Esophagus mucosa (tissue), 1 donor: ENCODE results near the gene DCT. TPM values are rescaled to one million over a fixed set of nuclear protein-coding genes. Genes with fewer than 3 reads are reported as not detected.

Experiments
- ATAC-seq: fragments of 200-7000 bp; cut with Tn5 transposase; one replicate; pipeline ENCODE4 v1.9.1; 2020
- total RNA-seq: library from RNA; stranded (reverse); gene quantifications from one replicate; pipeline ENCODE4 v1.2.4, GENCODE V29; 2023
- donor health status: DM: yes; HTN: yes; CAD: no.

The DCT gene
- total RNA-seq, 1 donor from 2014 or later, result not detected

GRCh38 chr13:94390881-94391280 is 88.6 kb downstream of the DCT start:
- no peak for ATAC-seq

- ATAC-seq, result no peak
Observed at GRCh38 chr13:94389604-94390351, 89.7 kb downstream of the DCT start.

- ATAC-seq, result no peak
Observed at GRCh38 chr13:94387047-94387446, 92.4 kb downstream of the DCT start.

Other genes with a start within 250 kb of the DCT start
- gene TGDS, start 116.5 kb upstream of the DCT start, total RNA-seq, result 5.8 TPM
- 2.4 TPM for gene GPR180, start 122.2 kb upstream of the DCT start, total RNA-seq
- gene SOX21, start 232.9 kb upstream of the DCT start, total RNA-seq, result 12.8 TPM